ENCODE data around the gene UROC1.

Gene UROC1

DNA sequence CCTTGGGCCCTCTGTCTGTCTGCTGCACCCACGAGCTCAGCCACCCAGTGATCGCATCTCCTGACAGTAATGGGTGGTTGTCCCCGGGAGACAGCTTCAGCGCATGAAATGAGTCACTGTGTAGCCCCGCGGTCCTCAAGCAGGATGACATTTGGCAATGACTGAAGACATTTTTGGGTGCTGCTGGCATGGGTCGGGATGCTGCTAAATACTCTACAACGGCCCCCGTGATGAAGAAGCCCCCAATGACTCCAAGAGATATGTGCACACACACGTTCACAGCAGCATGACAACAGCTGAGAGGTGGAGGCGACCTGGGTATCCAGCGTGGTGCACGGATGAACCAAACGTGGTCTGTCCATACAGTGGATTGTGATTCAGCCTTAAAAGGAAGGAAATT is 24.5 kb downstream of the UROC1 start:
- TF ChIP-seq, protein P1, sequence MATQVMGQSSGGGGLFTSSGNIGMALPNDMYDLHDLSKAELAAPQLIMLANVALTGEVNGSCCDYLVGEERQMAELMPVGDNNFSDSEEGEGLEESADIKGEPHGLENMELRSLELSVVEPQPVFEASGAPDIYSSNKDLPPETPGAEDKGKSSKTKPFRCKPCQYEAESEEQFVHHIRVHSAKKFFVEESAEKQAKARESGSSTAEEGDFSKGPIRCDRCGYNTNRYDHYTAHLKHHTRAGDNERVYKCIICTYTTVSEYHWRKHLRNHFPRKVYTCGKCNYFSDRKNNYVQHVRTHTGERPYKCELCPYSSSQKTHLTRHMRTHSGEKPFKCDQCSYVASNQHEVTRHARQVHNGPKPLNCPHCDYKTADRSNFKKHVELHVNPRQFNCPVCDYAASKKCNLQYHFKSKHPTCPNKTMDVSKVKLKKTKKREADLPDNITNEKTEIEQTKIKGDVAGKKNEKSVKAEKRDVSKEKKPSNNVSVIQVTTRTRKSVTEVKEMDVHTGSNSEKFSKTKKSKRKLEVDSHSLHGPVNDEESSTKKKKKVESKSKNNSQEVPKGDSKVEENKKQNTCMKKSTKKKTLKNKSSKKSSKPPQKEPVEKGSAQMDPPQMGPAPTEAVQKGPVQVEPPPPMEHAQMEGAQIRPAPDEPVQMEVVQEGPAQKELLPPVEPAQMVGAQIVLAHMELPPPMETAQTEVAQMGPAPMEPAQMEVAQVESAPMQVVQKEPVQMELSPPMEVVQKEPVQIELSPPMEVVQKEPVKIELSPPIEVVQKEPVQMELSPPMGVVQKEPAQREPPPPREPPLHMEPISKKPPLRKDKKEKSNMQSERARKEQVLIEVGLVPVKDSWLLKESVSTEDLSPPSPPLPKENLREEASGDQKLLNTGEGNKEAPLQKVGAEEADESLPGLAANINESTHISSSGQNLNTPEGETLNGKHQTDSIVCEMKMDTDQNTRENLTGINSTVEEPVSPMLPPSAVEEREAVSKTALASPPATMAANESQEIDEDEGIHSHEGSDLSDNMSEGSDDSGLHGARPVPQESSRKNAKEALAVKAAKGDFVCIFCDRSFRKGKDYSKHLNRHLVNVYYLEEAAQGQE (IDR thresholded peaks at IDR 0.05; ENCODE audit: insufficient read depth in 1 of 2, low read depth in 2 of 2, low read length in 2 of 2), result no peak
- TF ChIP-seq POLR2AphosphoS5 (IDR thresholded peaks at IDR 0.05; ENCODE audit: low read depth, low read length) (no peak), SIN3A (IDR thresholded peaks at IDR 0.05; ENCODE audit: borderline replicate concordance, insufficient read depth, low read length) (no peak), FOXP2 (optimal IDR thresholded peaks at IDR 0.05; ENCODE audit: borderline replicate concordance, extremely low read depth, extremely low read length, insufficient read depth) (no peak), TAF1 (IDR thresholded peaks at IDR 0.05; ENCODE audit: borderline replicate concordance, insufficient read depth, low read length) (no peak)

GRCh38 chr3:126491221-126492013 is 26.2 kb downstream of the UROC1 start:
- no peak for TF ChIP-seq POLR2AphosphoS5 (IDR thresholded peaks at IDR 0.05; ENCODE audit: low read depth, low read length)
- TF ChIP-seq SIN3A (IDR thresholded peaks at IDR 0.05; ENCODE audit: borderline replicate concordance, insufficient read depth, low read length), result no peak
- no peak for TF ChIP-seq FOXP2 (optimal IDR thresholded peaks at IDR 0.05; ENCODE audit: borderline replicate concordance, extremely low read depth, extremely low read length, insufficient read depth)

DNA sequence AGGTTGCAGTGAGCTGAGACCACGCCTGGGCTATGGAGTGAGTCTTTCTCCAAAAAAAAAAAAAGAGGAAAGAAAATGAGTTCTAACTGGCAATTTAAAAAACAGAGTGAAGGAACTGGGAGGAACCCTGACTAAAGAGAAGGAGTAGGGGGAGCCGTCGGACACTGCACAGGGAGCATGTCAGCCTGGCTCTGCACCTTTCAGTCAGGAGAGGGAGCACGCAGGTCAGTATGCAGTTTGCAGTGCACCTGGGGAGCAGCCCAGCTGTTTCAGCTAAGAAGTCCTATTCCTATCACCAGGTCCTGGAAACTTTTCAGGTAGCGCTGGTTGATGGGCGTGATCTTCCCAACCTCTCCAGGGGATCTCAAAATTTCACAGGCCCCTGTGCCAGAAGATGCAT is 27.0 kb downstream of the UROC1 start:
- TF ChIP-seq, protein P1 (IDR thresholded peaks at IDR 0.05; ENCODE audit: insufficient read depth in 1 of 2, low read depth in 2 of 2, low read length in 2 of 2), result no peak
- TF ChIP-seq FOXP2 (optimal IDR thresholded peaks at IDR 0.05; ENCODE audit: borderline replicate concordance, extremely low read depth, extremely low read length, insufficient read depth) (no peak), TAF1 (IDR thresholded peaks at IDR 0.05; ENCODE audit: borderline replicate concordance, insufficient read depth, low read length) (no peak), SIN3A (IDR thresholded peaks at IDR 0.05; ENCODE audit: borderline replicate concordance, insufficient read depth, low read length) (no peak), POLR2AphosphoS5 (IDR thresholded peaks at IDR 0.05; ENCODE audit: low read depth, low read length) (no peak)

- TF ChIP-seq SIN3A (IDR thresholded peaks at IDR 0.05; ENCODE audit: borderline replicate concordance, insufficient read depth, low read length) (no peak), TAF1 (IDR thresholded peaks at IDR 0.05; ENCODE audit: borderline replicate concordance, insufficient read depth, low read length) (no peak), FOXP2 (optimal IDR thresholded peaks at IDR 0.05; ENCODE audit: borderline replicate concordance, extremely low read depth, extremely low read length, insufficient read depth) (no peak), POLR2AphosphoS5 (IDR thresholded peaks at IDR 0.05; ENCODE audit: low read depth, low read length) (no peak)
- TF ChIP-seq, protein P1 (IDR thresholded peaks at IDR 0.05; ENCODE audit: insufficient read depth in 1 of 2, low read depth in 2 of 2, low read length in 2 of 2), result no peak
Measured at GRCh38 chr3:126488886-126489569, 28.5 kb downstream of the UROC1 start.

DNA sequence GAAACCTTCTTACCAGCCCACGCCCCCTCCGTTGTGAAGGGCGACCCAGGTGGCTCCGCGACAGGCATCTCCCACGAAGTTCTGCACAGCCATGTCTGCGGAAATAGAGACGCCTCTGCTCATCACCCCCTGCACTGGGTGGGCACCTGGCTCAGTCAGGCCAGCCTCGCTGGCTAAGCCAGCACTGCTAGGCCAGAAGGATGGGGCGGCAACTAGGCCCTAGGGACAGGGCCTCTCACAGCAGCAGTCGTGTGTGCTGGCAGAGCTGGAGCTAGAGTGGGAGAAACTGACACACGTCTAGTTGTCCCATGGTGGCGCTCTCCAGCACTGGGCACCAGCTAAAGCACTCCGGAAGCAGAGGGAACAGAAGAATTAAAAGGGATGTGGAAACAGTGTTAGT is 29.4 kb downstream of the UROC1 start:
- TF ChIP-seq, protein P1 (IDR thresholded peaks at IDR 0.05; ENCODE audit: insufficient read depth in 1 of 2, low read depth in 2 of 2, low read length in 2 of 2), result no peak
- TF ChIP-seq POLR2AphosphoS5 (IDR thresholded peaks at IDR 0.05; ENCODE audit: low read depth, low read length) (no peak), TAF1 (IDR thresholded peaks at IDR 0.05; ENCODE audit: borderline replicate concordance, insufficient read depth, low read length) (no peak), FOXP2 (optimal IDR thresholded peaks at IDR 0.05; ENCODE audit: borderline replicate concordance, extremely low read depth, extremely low read length, insufficient read depth) (no peak), SIN3A (IDR thresholded peaks at IDR 0.05; ENCODE audit: borderline replicate concordance, insufficient read depth, low read length) (no peak)

Data from PFSK-1 (cell line).